IMR-90 (cell line): ENCODE data around the gene FAM151A.

ENCODE experiments used
- CHD1 ChIP-seq: IDR thresholded peaks from 2 replicates; pipeline ENCODE4 v1.6.1; 2012; ENCODE audit warnings: low read depth, low read length, improper control_type of control experiment
- CTCF ChIP-seq: conservative IDR thresholded peaks from 2 replicates; pipeline ENCODE4 v1.5.1; 2012; ENCODE audit warnings: mild to moderate bottlenecking, low read depth, low read length, improper control_type of control experiment
- FOS ChIP-seq: fragments of 150-350 bp; IDR thresholded peaks from 2 replicates; pipeline ENCODE4 v1.6.1; 2016; ENCODE audit warnings: low read depth, low read length
- NFE2L2 ChIP-seq: fragments of 150-350 bp; IDR thresholded peaks from 2 replicates; pipeline ENCODE4 v1.6.1; 2016; ENCODE audit warnings: low read depth, mild to moderate bottlenecking, low read length
- POLR2A ChIP-seq: IDR thresholded peaks from 2 replicates; pipeline ENCODE4 v1.6.1; 2012; ENCODE audit warnings: mild to moderate bottlenecking, low read depth, low read length
- RAD21 ChIP-seq: IDR thresholded peaks from 2 replicates; pipeline ENCODE4 v1.6.1; 2012; ENCODE audit warnings: low read length, improper control_type of control experiment
- SMC3 ChIP-seq: fragments of 150-350 bp; IDR thresholded peaks from 2 replicates; pipeline ENCODE4 v1.6.1; 2016; ENCODE audit warnings: low read depth, mild to moderate bottlenecking, antibody characterized with exemption, low read length, moderate library complexity

- no peak for TF ChIP-seq POLR2A
- no peak for TF ChIP-seq CTCF
- no peak for TF ChIP-seq RAD21
- no peak for TF ChIP-seq CHD1
- TF ChIP-seq SMC3, result no peak
- no peak for TF ChIP-seq NFE2L2
- TF ChIP-seq FOS, result no peak
These were observed 26.6 kb downstream of the FAM151A start for GRCh38 chr1:54596756-54597155.
